ENCODE data around the gene OSBPL8.

The OSBPL8 gene

GRCh38 chr12:76571256-76571655, 11.7 kb upstream of the OSBPL8 start:
- no peaks in the 10 kb centered on the region for H3K36me3 ChIP-seq (ENCODE audit: control insufficient read depth, insufficient read depth, low read length)
- no peak overlapping the region for H3K27ac ChIP-seq (ENCODE audit: low read depth, low read length)
- no peaks in the 10 kb centered on the region for H3K27me3 ChIP-seq (ENCODE audit: control insufficient read depth, insufficient read depth, low read length)
- no peak overlapping the region for H3K9ac ChIP-seq (ENCODE audit: low read length)
- H3K9me3 ChIP-seq (ENCODE audit: control insufficient read depth, insufficient read depth, low read depth, low read length) = peaks cover 17% of the 10 kb centered on the region
- no peak overlapping the region for H3K4me3 ChIP-seq (ENCODE audit: low read depth, low read length)
- no peaks in the 10 kb centered on the region for H3K4me1 ChIP-seq (ENCODE audit: control insufficient read depth, insufficient read depth, low read length)

GRCh38 chr12:76569685-76570604, 10.4 kb upstream of the OSBPL8 start:
- peaks cover 17% of the 10 kb centered on the region for H3K9me3 ChIP-seq (ENCODE audit: control insufficient read depth, insufficient read depth, low read depth, low read length)

GRCh38 chr12:76568888-76569551, 9.4 kb upstream of the OSBPL8 start:
- H3K27ac ChIP-seq (ENCODE audit: low read depth, low read length) = no peak overlapping the region
- no peaks in the 10 kb centered on the region for H3K27me3 ChIP-seq (ENCODE audit: control insufficient read depth, insufficient read depth, low read length)
- H3K4me3 ChIP-seq (ENCODE audit: low read depth, low read length) = no peak overlapping the region
- H3K36me3 ChIP-seq (ENCODE audit: control insufficient read depth, insufficient read depth, low read length) = no peaks in the 10 kb centered on the region
- peaks cover 14% of the 10 kb centered on the region for H3K9me3 ChIP-seq (ENCODE audit: control insufficient read depth, insufficient read depth, low read depth, low read length)
- H3K9ac ChIP-seq (ENCODE audit: low read length) = no peak overlapping the region
- no peaks in the 10 kb centered on the region for H3K4me1 ChIP-seq (ENCODE audit: control insufficient read depth, insufficient read depth, low read length)

More at GRCh38 chr12:76569685-76570604, 10.4 kb upstream of the OSBPL8 start:
- Histone ChIP-seq H3K27me3 (ENCODE audit: control insufficient read depth, insufficient read depth, low read length) (no peaks in the 10 kb centered on the region), H3K27ac (ENCODE audit: low read depth, low read length) (no peak overlapping the region), H3K4me1 (ENCODE audit: control insufficient read depth, insufficient read depth, low read length) (no peaks in the 10 kb centered on the region), H3K4me3 (ENCODE audit: low read depth, low read length) (no peak overlapping the region), H3K9ac (ENCODE audit: low read length) (no peak overlapping the region), H3K36me3 (ENCODE audit: control insufficient read depth, insufficient read depth, low read length) (no peaks in the 10 kb centered on the region)

GRCh38 chr12:76568130-76568529, 8.6 kb upstream of the OSBPL8 start:
- Histone ChIP-seq H3K4me3 (ENCODE audit: low read depth, low read length) (no peak overlapping the region), H3K27me3 (ENCODE audit: control insufficient read depth, insufficient read depth, low read length) (no peaks in the 10 kb centered on the region), H3K27ac (ENCODE audit: low read depth, low read length) (no peak overlapping the region)

GRCh38 chr12:76563061-76563460, 3.5 kb upstream of the OSBPL8 start:
- H3K9ac ChIP-seq (ENCODE audit: low read length) = no peak overlapping the region
- H3K36me3 ChIP-seq (ENCODE audit: control insufficient read depth, insufficient read depth, low read length) = no peaks in the 10 kb centered on the region
- no peak overlapping the region for H3K27ac ChIP-seq (ENCODE audit: low read depth, low read length)
- H3K4me1 ChIP-seq (ENCODE audit: control insufficient read depth, insufficient read depth, low read length) = peaks cover 8% of the 10 kb centered on the region
- no peaks in the 10 kb centered on the region for H3K9me3 ChIP-seq (ENCODE audit: control insufficient read depth, insufficient read depth, low read depth, low read length)
- H3K4me3 ChIP-seq (ENCODE audit: low read depth, low read length) = no peak overlapping the region
- no peaks in the 10 kb centered on the region for H3K27me3 ChIP-seq (ENCODE audit: control insufficient read depth, insufficient read depth, low read length)

More at GRCh38 chr12:76568130-76568529, 8.6 kb upstream of the OSBPL8 start:
- no peaks in the 10 kb centered on the region for H3K4me1 ChIP-seq (ENCODE audit: control insufficient read depth, insufficient read depth, low read length)
- no peak overlapping the region for H3K9ac ChIP-seq (ENCODE audit: low read length)
- peaks cover 6% of the 10 kb centered on the region for H3K9me3 ChIP-seq (ENCODE audit: control insufficient read depth, insufficient read depth, low read depth, low read length)
- H3K36me3 ChIP-seq (ENCODE audit: control insufficient read depth, insufficient read depth, low read length) = no peaks in the 10 kb centered on the region

- no peaks in the 10 kb centered on the region for H3K36me3 ChIP-seq (ENCODE audit: control insufficient read depth, insufficient read depth, low read length)
Measured at GRCh38 chr12:76562130-76562529, 2.6 kb upstream of the OSBPL8 start.

GRCh38 chr12:76560086-76560491, 518 bp upstream of the OSBPL8 start:
- Histone ChIP-seq H3K27me3 (ENCODE audit: control insufficient read depth, insufficient read depth, low read length) (no peaks in the 10 kb centered on the region), H3K4me3 (ENCODE audit: low read depth, low read length) (peak overlapping the region; percentile 99), H3K9me3 (ENCODE audit: control insufficient read depth, insufficient read depth, low read depth, low read length) (no peaks in the 10 kb centered on the region), H3K4me1 (ENCODE audit: control insufficient read depth, insufficient read depth, low read length) (peaks cover 10% of the 10 kb centered on the region), H3K9ac (ENCODE audit: low read length) (peak overlapping the region; percentile 82), H3K36me3 (ENCODE audit: control insufficient read depth, insufficient read depth, low read length) (no peaks in the 10 kb centered on the region), H3K27ac (ENCODE audit: low read depth, low read length) (peak overlapping the region; percentile 68)

More at GRCh38 chr12:76562130-76562529, 2.6 kb upstream of the OSBPL8 start:
- peaks cover 8% of the 10 kb centered on the region for H3K4me1 ChIP-seq (ENCODE audit: control insufficient read depth, insufficient read depth, low read length)
- no peak overlapping the region for H3K27ac ChIP-seq (ENCODE audit: low read depth, low read length)
- H3K9ac ChIP-seq (ENCODE audit: low read length) = no peak overlapping the region
- H3K9me3 ChIP-seq (ENCODE audit: control insufficient read depth, insufficient read depth, low read depth, low read length) = no peaks in the 10 kb centered on the region
- H3K27me3 ChIP-seq (ENCODE audit: control insufficient read depth, insufficient read depth, low read length) = no peaks in the 10 kb centered on the region
- no peak overlapping the region for H3K4me3 ChIP-seq (ENCODE audit: low read depth, low read length)

- peaks cover 12% of the 10 kb centered on the region for H3K4me1 ChIP-seq (ENCODE audit: control insufficient read depth, insufficient read depth, low read length)
- H3K27ac ChIP-seq (ENCODE audit: low read depth, low read length) = peak overlapping the region; percentile 82; the same call in 1 of the 2 replicates
- H3K27me3 ChIP-seq (ENCODE audit: control insufficient read depth, insufficient read depth, low read length) = no peaks in the 10 kb centered on the region
- no peaks in the 10 kb centered on the region for H3K9me3 ChIP-seq (ENCODE audit: control insufficient read depth, insufficient read depth, low read depth, low read length)
- peak overlapping the region; percentile 99 for H3K4me3 ChIP-seq (ENCODE audit: low read depth, low read length)
- H3K9ac ChIP-seq (ENCODE audit: low read length) = peak overlapping the region; percentile 91
- H3K36me3 ChIP-seq (ENCODE audit: control insufficient read depth, insufficient read depth, low read length) = no peaks in the 10 kb centered on the region
Measured at GRCh38 chr12:76558684-76559399, 729 bp downstream of the OSBPL8 start.

- Histone ChIP-seq H3K27ac (ENCODE audit: low read depth, low read length) (no peak overlapping the region), H3K9ac (ENCODE audit: low read length) (no peak overlapping the region), H3K9me3 (ENCODE audit: control insufficient read depth, insufficient read depth, low read depth, low read length) (no peaks in the 10 kb centered on the region), H3K27me3 (ENCODE audit: control insufficient read depth, insufficient read depth, low read length) (no peaks in the 10 kb centered on the region), H3K4me1 (ENCODE audit: control insufficient read depth, insufficient read depth, low read length) (peaks cover 22% of the 10 kb centered on the region), H3K36me3 (ENCODE audit: control insufficient read depth, insufficient read depth, low read length) (no peaks in the 10 kb centered on the region), H3K4me3 (ENCODE audit: low read depth, low read length) (no peak overlapping the region)
Measured at GRCh38 chr12:76556368-76556767, 3.2 kb downstream of the OSBPL8 start.

GRCh38 chr12:76555797-76556196, 3.8 kb downstream of the OSBPL8 start:
- no peak overlapping the region for H3K4me3 ChIP-seq (ENCODE audit: low read depth, low read length)
- H3K27ac ChIP-seq (ENCODE audit: low read depth, low read length) = no peak overlapping the region
- H3K9me3 ChIP-seq (ENCODE audit: control insufficient read depth, insufficient read depth, low read depth, low read length) = no peaks in the 10 kb centered on the region
- no peaks in the 10 kb centered on the region for H3K36me3 ChIP-seq (ENCODE audit: control insufficient read depth, insufficient read depth, low read length)
- H3K4me1 ChIP-seq (ENCODE audit: control insufficient read depth, insufficient read depth, low read length) = peaks cover 24% of the 10 kb centered on the region
- no peaks in the 10 kb centered on the region for H3K27me3 ChIP-seq (ENCODE audit: control insufficient read depth, insufficient read depth, low read length)
- H3K9ac ChIP-seq (ENCODE audit: low read length) = no peak overlapping the region
